Ramos (cell line): ENCODE data around the gene TFF2.

Source experiments
- in situ Hi-C: fragments of 300-500 bp; cut with MboI; formaldehyde crosslinking; loops from one replicate; pipeline ENCODE4 v1.14.3; 2022; ENCODE audit warnings: low sequenced_read_pairs; ENCODE audit not compliant: unreplicated experiment

The TFF2 gene

GRCh38 chr21:42311816-42312625 lies 38.8 kb downstream of the TFF2 start:
- in situ Hi-C loops: loop anchor here (10.0 to 25.0 kb wide), 4 partner anchors 73 to 525 kb away; no protein-coding TSS in a partner anchor

GRCh38 chr21:42311160-42311559 lies 39.6 kb downstream of the TFF2 start:
- in situ Hi-C loops: loop anchor here (10.0 to 25.0 kb wide), 4 partner anchors 74 to 526 kb away; no protein-coding TSS in a partner anchor

GRCh38 chr21:42310411-42311001 lies 40.3 kb downstream of the TFF2 start:
- in situ Hi-C loops: loop anchor here (10.0 to 25.0 kb wide), 4 partner anchors 74 to 527 kb away; no protein-coding TSS in a partner anchor

- in situ Hi-C loops: loop anchor here (10.0 to 25.0 kb wide), 4 partner anchors 75 to 528 kb away; no protein-coding TSS in a partner anchor
Measured at GRCh38 chr21:42309753-42310213, 41.0 kb downstream of the TFF2 start.

- in situ Hi-C loops: loop anchor here (25.0 kb wide), 1 partner anchor 528 kb away; no protein-coding TSS in a partner anchor
Measured at GRCh38 chr21:42308914-42309752, 41.7 kb downstream of the TFF2 start.

GRCh38 chr21:42308161-42308913 lies 42.5 kb downstream of the TFF2 start:
- in situ Hi-C loops: loop anchor here (25.0 kb wide), 1 partner anchor 529 kb away; no protein-coding TSS in a partner anchor

- in situ Hi-C loops: loop anchor here (25.0 kb wide), 1 partner anchor 530 kb away; no protein-coding TSS in a partner anchor
Measured at GRCh38 chr21:42307106-42307505, 43.7 kb downstream of the TFF2 start.

GRCh38 chr21:42306366-42307035 lies 44.3 kb downstream of the TFF2 start:
- in situ Hi-C loops: loop anchor here (25.0 kb wide), 1 partner anchor 531 kb away; no protein-coding TSS in a partner anchor

- in situ Hi-C loops: loop anchor here (25.0 kb wide), 1 partner anchor 532 kb away; no protein-coding TSS in a partner anchor
Measured at GRCh38 chr21:42305707-42306147, 45.1 kb downstream of the TFF2 start.

GRCh38 chr21:42304556-42305454 lies 46.0 kb downstream of the TFF2 start:
- in situ Hi-C loops: loop anchor here (25.0 kb wide), 1 partner anchor 532 kb away; no protein-coding TSS in a partner anchor

GRCh38 chr21:42303443-42303842 lies 47.4 kb downstream of the TFF2 start:
- in situ Hi-C loops: loop anchor here (25.0 kb wide), 1 partner anchor 534 kb away; no protein-coding TSS in a partner anchor

GRCh38 chr21:42302794-42303193 lies 48.0 kb downstream of the TFF2 start:
- in situ Hi-C loops: loop anchor here (25.0 kb wide), 1 partner anchor 535 kb away; no protein-coding TSS in a partner anchor

- in situ Hi-C loops: loop anchor here (25.0 kb wide), 1 partner anchor 535 kb away; no protein-coding TSS in a partner anchor
Measured at GRCh38 chr21:42302076-42302650, 48.6 kb downstream of the TFF2 start.

- in situ Hi-C loops: loop anchor here (25.0 kb wide), 1 partner anchor 536 kb away; no protein-coding TSS in a partner anchor
Measured at GRCh38 chr21:42301371-42302075, 49.3 kb downstream of the TFF2 start.

- in situ Hi-C loops: loop anchor here (25.0 kb wide), 1 partner anchor 536 kb away; no protein-coding TSS in a partner anchor
Measured at GRCh38 chr21:42300956-42301355, 49.8 kb downstream of the TFF2 start.

- in situ Hi-C loops: loop anchor here (25.0 kb wide), 1 partner anchor 537 kb away; no protein-coding TSS in a partner anchor
Measured at GRCh38 chr21:42300045-42300583, 50.7 kb downstream of the TFF2 start.
